ENCODE results near the gene LIN7A. TPM values are rescaled to one million over a fixed set of nuclear protein-coding genes. Genes with fewer than 3 reads are reported as not detected.

Gene LIN7A
- total and polyA plus RNA-seq, 12 donors, result 0.35 to 6.0 (median 2.7) TPM

- no peak overlapping the region for H3K4me3 ChIP-seq
- intact Hi-C loops (cut with DNase I), result no loop called here
- no peak for TF ChIP-seq POLR2A (IDR thresholded peaks at IDR 0.05)
- no peak for TF ChIP-seq CTCF (IDR thresholded peaks at IDR 0.05)
- no peaks in the 10 kb centered on the region for H3K9me3 ChIP-seq (replicated peaks in 1 of 3)
- WGBS, 4 donors, result 56 to 70% (median 62%) methylated on average over 4 of the region's 4 CpGs
- no peak overlapping the region for H3K27ac ChIP-seq
- no peak for DNase-seq
- H3K36me3 ChIP-seq (replicated peaks in 1 of 2), result no peaks in the 10 kb centered on the region
- H3K4me1 ChIP-seq (replicated peaks in 1 of 2), result peaks cover 0 to 3% of the 10 kb centered on the region in 2 donors
- H3K27me3 ChIP-seq, result no peaks in the 10 kb centered on the region
Measured at GRCh38 chr12:80862531-80862930, 75.2 kb downstream of the LIN7A start.

DNA sequence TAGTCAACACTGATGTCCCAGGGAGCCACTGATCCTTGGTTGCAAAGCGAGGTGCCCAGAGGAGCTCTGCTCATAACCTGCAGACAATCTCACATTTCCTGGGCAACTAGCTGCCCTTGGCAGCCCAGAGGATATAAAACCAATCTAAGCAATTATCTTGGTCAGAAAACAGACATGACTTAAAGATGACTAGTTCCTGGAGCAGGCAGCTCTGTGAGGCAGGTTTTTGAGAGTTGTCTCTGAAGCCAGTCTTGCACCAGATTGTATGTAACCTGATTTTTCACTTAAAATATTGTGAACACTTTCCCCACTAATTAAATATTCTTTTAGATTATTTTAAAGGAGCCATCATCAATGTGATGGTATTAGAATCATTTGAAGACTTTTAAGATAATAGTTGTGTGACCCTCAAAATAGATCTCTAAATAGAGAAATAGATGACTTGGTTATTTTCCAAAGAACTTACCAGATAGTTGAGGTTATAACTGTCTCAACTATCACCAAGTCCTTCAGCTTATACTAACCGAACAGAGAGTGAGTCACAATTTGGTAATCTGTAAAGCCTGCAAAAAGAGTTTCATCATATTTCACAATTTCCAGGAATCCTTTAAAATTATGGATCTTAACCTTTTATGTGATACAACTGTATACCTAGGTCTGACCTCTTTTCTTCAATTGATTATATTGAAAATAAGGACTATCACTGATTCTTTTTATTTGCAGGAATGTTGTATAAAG lies 75.9 kb downstream of the LIN7A start:
- H3K27me3 ChIP-seq, result no peaks in the 10 kb centered on the region
- no peak for TF ChIP-seq CTCF (IDR thresholded peaks at IDR 0.05)
- TF ChIP-seq POLR2A (IDR thresholded peaks at IDR 0.05), result no peak
- DNase-seq, result no peak
- H3K36me3 ChIP-seq (replicated peaks in 1 of 2), result no peaks in the 10 kb centered on the region
- intact Hi-C loops (cut with DNase I), result no loop called here
- no peak overlapping the region for H3K4me3 ChIP-seq
- H3K4me1 ChIP-seq (replicated peaks in 1 of 2), result peaks cover 0 to 3% of the 10 kb centered on the region in 2 donors
- H3K9me3 ChIP-seq (replicated peaks in 1 of 3), result no peaks in the 10 kb centered on the region
- WGBS, 4 donors, result 44 to 59% (median 58%) methylated on average over 2 of the region's 2 CpGs
- no peak overlapping the region for H3K27ac ChIP-seq

GRCh38 chr12:80860928-80861327 lies 76.8 kb downstream of the LIN7A start:
- no peak for DNase-seq
- TF ChIP-seq CTCF (IDR thresholded peaks at IDR 0.05) (no peak), POLR2A (IDR thresholded peaks at IDR 0.05) (no peak)
- H3K27me3 ChIP-seq, result no peaks in the 10 kb centered on the region
- H3K36me3 ChIP-seq (replicated peaks in 1 of 2), result no peaks in the 10 kb centered on the region
- H3K4me3 ChIP-seq, result no peak overlapping the region
- no peak overlapping the region for H3K27ac ChIP-seq
- peaks cover 0 to 3% of the 10 kb centered on the region in 2 donors for H3K4me1 ChIP-seq (replicated peaks in 1 of 2)
- 75 to 81% (median 78%) methylated on average over 2 to 5 of the region's 5 CpGs for WGBS, 4 donors
- no peaks in the 10 kb centered on the region for H3K9me3 ChIP-seq (replicated peaks in 1 of 3)
- intact Hi-C loops (cut with DNase I), result no loop called here

GRCh38 chr12:80860206-80860605 lies 77.5 kb downstream of the LIN7A start:
- TF ChIP-seq POLR2A (IDR thresholded peaks at IDR 0.05), result no peak
- TF ChIP-seq CTCF (IDR thresholded peaks at IDR 0.05), result no peak
- H3K9me3 ChIP-seq (replicated peaks in 1 of 3), result no peaks in the 10 kb centered on the region
- H3K4me1 ChIP-seq (replicated peaks in 1 of 2), result peaks cover 0 to 3% of the 10 kb centered on the region in 2 donors
- WGBS, 4 donors, result 68 to 83% (median 79%) methylated on average over 2 of the region's 2 CpGs
- no peaks in the 10 kb centered on the region for H3K36me3 ChIP-seq (replicated peaks in 1 of 2)
- intact Hi-C loops (cut with DNase I), result no loop called here
- no peak overlapping the region for H3K4me3 ChIP-seq
- H3K27ac ChIP-seq, result no peak overlapping the region
- no peaks in the 10 kb centered on the region for H3K27me3 ChIP-seq
- DNase-seq, result no peak

All from adrenal gland (tissue), 12 donors.